Right lobe of liver (tissue), 6 donors: ENCODE results near the gene RRP1. TPM values are rescaled to one million over a fixed set of nuclear protein-coding genes. Genes with fewer than 3 reads are reported as not detected.

ENCODE experiments used
- ATAC-seq, 4 donors: fragments of 200-7000 bp; cut with Tn5 transposase; one replicate each; pipeline ENCODE4 v1.9.1; 2020; ENCODE audit warnings: mild to moderate bottlenecking in 4 of 4, moderate library complexity in 4 of 4
- DNase-seq, 3 donors: peaks; one replicate each; pipeline ENCODE4 v3.0.0-alpha.2; 2020
- H3K27ac ChIP-seq, 3 donors: fragments of 200-600 bp; one replicate each; pipeline ENCODE4 v1.8.0; 2022
- H3K27me3 ChIP-seq, 2 donors: fragments of 200-600 bp; one replicate each; pipeline ENCODE4 v1.8.0; 2022
- H3K36me3 ChIP-seq, 4 donors: fragments of 200-600 bp; sonication (generic) in 1 of 4; one replicate each; pipeline versions ENCODE4 v1.5.1 to v1.8.0; 2017 to 2022; ENCODE audit warnings: control low read depth in 1 of 4
- H3K4me1 ChIP-seq, 4 donors: fragments of 200-600 bp; sonication (generic) in 1 of 4; one replicate each; pipeline versions ENCODE4 v1.5.1 to v1.8.0; 2017 to 2022; ENCODE audit warnings: control low read depth in 1 of 4
- H3K4me3 ChIP-seq, 3 donors: fragments of 200-600 bp; one replicate each; pipeline ENCODE4 v1.8.0; 2022
- H3K9me3 ChIP-seq, 4 donors: fragments of 200-600 bp; sonication (generic) in 1 of 4; one replicate each; pipeline versions ENCODE4 v1.5.1 to v1.8.0; 2017 to 2022; ENCODE audit warnings: control low read depth in 1 of 4
- POLR2A ChIP-seq: fragments of 450-650 bp; IDR thresholded peaks from one replicate; pipeline ENCODE4 v1.6.1; 2017; ENCODE audit warnings: antibody characterized with exemption, mild to moderate bottlenecking
- WGBS: methylation state at CpG from one replicate; pipeline ENCODE4 v1.1.6; 2018; ENCODE audit warnings: low coverage, low lambda C conversion rate; ENCODE audit not compliant: insufficient coverage; ENCODE audit errors: missing lambda C conversion rate; 5-methylcytosine and 5-hydroxymethylcytosine counted together
- intact Hi-C, 2 donors: fragments of 100-400 bp; cut with DNase I; formaldehyde crosslinking; loops; one replicate each; pipeline versions ENCODE4 v1.11.2 to v1.14.1; 2022
- total RNA-seq, 6 experiments: library from RNA; depleted of rRNA in 2 of 6; stranded (reverse); fragments of >200 nt in 2 of 6; fragmentation: NEBNext Ultra II Directional in 3 of 6; extraction: Animal tissue kit (Norgen Biotek cat#: 25700) in 3 of 6; gene quantifications; one replicate each; pipeline versions ENCODE4 v1.1.0 to v1.2.4, GENCODE V29; 2016 to 2023
- TF ChIP-seq, protein P1 (sequence below), 4 donors: fragments of 200-600 bp in 3 of 4; fragments of 450-650 bp in 1 of 4; IDR thresholded peaks; one replicate each; pipeline versions ENCODE4 v1.5.1 to v1.8.0; 2016 to 2022; ENCODE audit warnings: antibody characterized with exemption in 4 of 4, mild to moderate bottlenecking in 2 of 4
- donor health status: DM: no; HTN: yes; CAD: no.
- donor health status: DM: no; HTN: no; CAD: no.
- donor health status: DM: no; HTN: no; CAD: no.
- donor health status: DM: no; HTN: yes; CAD: no.
- donor health status: DM: no; HTN: yes; CAD: no.

The RRP1 gene
- total RNA-seq, 6 experiments from 2014 or later = 8.8 to 25.1 (median 12.9) TPM

DNA sequence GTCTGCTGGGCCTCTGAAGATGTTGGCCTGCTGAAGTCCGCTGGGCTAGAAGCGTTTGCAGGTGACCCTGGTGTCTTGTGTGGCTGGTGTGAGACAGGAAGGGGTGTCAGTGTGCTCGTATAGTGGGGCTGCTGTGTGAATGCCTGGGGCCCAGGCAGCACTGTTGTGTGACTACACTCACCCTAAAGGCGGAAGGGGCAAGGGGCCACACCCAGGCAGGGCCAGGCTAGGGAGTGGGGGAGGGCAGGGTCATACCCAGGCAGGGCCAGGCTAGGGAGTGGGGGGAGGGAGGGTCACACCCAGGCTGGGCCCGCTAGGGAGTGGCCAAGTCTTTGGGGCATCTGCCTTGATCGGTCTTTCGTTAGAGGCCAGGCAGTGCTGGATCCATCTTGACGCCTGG, 45.4 kb upstream of the RRP1 start:
- DNase-seq = no peak
- intact Hi-C loops = loop anchor here in 1 of 2 donors (10.0 kb wide), 1 partner anchor 49 kb away; no protein-coding TSS in a partner anchor
- H3K9me3 ChIP-seq = no peaks in the 10 kb centered on the region
- no peaks in the 10 kb centered on the region for H3K4me1 ChIP-seq
- no peak for TF ChIP-seq POLR2A
- TF ChIP-seq, protein P1, sequence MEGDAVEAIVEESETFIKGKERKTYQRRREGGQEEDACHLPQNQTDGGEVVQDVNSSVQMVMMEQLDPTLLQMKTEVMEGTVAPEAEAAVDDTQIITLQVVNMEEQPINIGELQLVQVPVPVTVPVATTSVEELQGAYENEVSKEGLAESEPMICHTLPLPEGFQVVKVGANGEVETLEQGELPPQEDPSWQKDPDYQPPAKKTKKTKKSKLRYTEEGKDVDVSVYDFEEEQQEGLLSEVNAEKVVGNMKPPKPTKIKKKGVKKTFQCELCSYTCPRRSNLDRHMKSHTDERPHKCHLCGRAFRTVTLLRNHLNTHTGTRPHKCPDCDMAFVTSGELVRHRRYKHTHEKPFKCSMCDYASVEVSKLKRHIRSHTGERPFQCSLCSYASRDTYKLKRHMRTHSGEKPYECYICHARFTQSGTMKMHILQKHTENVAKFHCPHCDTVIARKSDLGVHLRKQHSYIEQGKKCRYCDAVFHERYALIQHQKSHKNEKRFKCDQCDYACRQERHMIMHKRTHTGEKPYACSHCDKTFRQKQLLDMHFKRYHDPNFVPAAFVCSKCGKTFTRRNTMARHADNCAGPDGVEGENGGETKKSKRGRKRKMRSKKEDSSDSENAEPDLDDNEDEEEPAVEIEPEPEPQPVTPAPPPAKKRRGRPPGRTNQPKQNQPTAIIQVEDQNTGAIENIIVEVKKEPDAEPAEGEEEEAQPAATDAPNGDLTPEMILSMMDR (IDR thresholded peaks at IDR 0.05) = no peak
- no peak overlapping the region for H3K4me3 ChIP-seq
- H3K27me3 ChIP-seq = no peaks in the 10 kb centered on the region
- no peak overlapping the region for H3K27ac ChIP-seq
- ATAC-seq = no peak
- H3K36me3 ChIP-seq = peaks cover 0 to 43% (median 12%) of the 10 kb centered on the region in 4 donors
- WGBS = 86% methylated on average over 1 of the region's 8 CpGs

DNA sequence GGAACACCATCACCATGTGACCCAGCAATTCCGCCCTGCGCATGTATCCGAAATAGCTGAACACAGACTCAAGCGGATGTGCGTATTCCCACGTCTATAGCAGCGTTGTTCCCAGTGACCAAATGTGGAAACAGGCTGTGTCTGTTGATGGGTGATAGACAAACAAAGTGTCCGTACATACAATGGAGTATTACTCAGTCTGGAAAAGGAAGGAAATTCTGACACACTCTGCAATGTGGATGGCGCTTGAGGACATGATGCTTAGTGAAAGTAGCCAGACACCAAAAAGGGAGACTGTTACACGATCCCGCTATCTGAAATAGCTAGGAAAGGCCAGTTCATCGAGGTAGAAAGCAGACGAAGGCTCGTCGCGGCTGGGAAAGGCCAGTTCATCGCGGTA, 44.7 kb upstream of the RRP1 start:
- DNase-seq (no peak), ATAC-seq (no peak)
- Histone ChIP-seq H3K27ac (no peak overlapping the region), H3K27me3 (no peaks in the 10 kb centered on the region), H3K4me3 (no peak overlapping the region), H3K9me3 (no peaks in the 10 kb centered on the region), H3K36me3 (peaks cover 0 to 51% (median 12%) of the 10 kb centered on the region in 4 donors), H3K4me1 (no peaks in the 10 kb centered on the region)
- TF ChIP-seq, protein P1 (IDR thresholded peaks at IDR 0.05) = no peak
- TF ChIP-seq POLR2A = no peak
- WGBS = 97% methylated on average over 16 of the region's 18 CpGs
- intact Hi-C loops = loop anchor here in 1 of 2 donors (10.0 kb wide), 1 partner anchor 50 kb away; no protein-coding TSS in a partner anchor

DNA sequence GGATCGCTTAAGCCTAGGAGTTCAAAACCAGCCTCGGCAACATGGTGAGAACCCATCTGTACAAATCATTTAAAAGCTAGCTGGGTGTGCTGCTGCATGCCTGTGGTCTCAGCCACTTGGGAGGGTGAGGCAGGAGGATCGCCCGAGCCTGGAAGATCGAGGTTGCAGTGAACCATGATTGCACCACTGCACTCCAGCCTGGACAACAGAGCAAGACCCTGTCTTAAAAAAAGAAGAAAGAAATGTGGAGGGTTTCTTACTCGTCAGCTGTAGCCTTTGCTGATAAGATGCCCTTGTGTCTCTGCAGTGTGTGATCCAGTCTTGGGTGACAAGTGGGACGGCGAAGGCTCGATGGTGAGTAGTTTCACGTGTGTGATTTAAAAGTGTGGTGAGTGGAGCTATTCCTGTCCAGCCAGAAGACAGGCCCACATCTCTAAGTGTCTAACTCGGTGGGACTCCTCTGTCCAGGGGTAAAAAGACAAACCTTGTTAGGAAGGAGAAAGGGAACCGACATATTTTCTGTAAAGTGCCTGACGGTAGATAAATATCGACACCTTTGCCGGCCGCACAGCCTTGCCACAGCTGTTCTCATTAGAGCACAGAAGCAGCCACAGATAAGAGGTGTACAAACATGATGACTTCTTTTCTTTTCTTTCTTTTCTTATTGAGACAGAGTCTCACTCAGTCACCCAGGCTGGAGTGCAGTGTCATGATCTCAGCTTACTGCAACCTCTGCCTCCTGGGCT, 43.4 kb upstream of the RRP1 start:
- H3K27me3 ChIP-seq = no peaks in the 10 kb centered on the region
- WGBS = 97% methylated on average over 13 of the region's 16 CpGs
- no peaks in the 10 kb centered on the region for H3K4me1 ChIP-seq
- H3K27ac ChIP-seq = no peak overlapping the region
- no peaks in the 10 kb centered on the region for H3K9me3 ChIP-seq
- intact Hi-C loops = loop anchor here in 1 of 2 donors (10.0 kb wide), 1 partner anchor 51 kb away; no protein-coding TSS in a partner anchor
- no peak for ATAC-seq
- DNase-seq = no peak
- H3K36me3 ChIP-seq = peaks cover 0 to 56% (median 12%) of the 10 kb centered on the region in 4 donors
- no peak overlapping the region for H3K4me3 ChIP-seq
- no peak for TF ChIP-seq POLR2A
- TF ChIP-seq, protein P1 (IDR thresholded peaks at IDR 0.05) = no peak

DNA sequence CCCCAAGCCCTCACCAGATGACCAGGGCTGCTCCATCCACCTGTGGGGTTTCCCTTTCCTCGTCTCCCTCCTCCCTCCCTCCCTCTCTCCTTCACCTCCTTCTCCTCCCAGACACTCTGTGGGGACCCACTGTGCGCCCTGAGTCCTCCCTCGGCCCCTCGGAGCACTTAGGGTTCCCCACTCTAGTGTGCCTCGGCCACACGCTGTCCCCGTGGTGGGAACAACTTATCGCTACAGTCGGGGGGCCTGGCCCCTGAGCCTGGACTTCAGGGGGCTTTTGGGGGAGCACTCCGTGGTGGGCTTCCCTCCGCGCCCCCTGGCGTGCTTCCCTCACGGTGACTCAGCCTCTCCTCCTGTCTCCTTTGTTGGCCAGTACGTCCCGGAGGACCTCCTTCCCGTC, 40.8 kb upstream of the RRP1 start:
- TF ChIP-seq, protein P1 (IDR thresholded peaks at IDR 0.05) = no peak
- no peak for TF ChIP-seq POLR2A
- Histone ChIP-seq H3K4me3 (no peak overlapping the region), H3K27ac (no peak overlapping the region), H3K27me3 (no peaks in the 10 kb centered on the region), H3K4me1 (no peaks in the 10 kb centered on the region), H3K36me3 (peaks cover 0 to 65% (median 11%) of the 10 kb centered on the region in 4 donors), H3K9me3 (no peaks in the 10 kb centered on the region)
- WGBS = 99% methylated on average over 15 of the region's 17 CpGs
- intact Hi-C loops = loop anchor here in 1 of 2 donors (10.0 kb wide), 1 partner anchor 54 kb away; no protein-coding TSS in a partner anchor
- DNase-seq = no peak
- ATAC-seq = no peak
